Measurements from ENCODE around the gene LAT.

Gene LAT

DNA sequence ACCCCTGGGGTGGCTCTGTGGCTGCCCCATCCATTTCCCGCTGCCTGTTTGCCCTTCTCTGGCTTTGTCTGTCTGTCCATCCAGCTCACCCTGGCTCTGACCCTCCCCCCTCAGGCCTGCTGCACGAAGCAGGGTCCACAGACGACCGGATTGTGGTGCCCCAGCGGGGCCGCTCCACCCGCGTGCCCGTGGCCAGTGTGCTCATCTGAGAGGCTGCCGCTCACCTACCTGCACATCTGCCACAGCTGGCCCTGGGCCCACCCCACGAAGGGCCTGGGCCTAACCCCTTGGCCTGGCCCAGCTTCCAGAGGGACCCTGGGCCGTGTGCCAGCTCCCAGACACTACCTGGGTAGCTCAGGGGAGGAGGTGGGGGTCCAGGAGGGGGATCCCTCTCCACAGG, 761 bp upstream of the LAT start:
- H2BK15ac ChIP-seq (replicated peaks; ENCODE audit: low read depth), result no peak overlapping the region
- H3K56ac ChIP-seq (ENCODE audit: low read length), result no peak overlapping the region
- H3K27me3 ChIP-seq (ENCODE audit: insufficient read depth, low read length, poor library complexity), result no peaks in the 10 kb centered on the region
- no peaks in the 10 kb centered on the region for H3K36me3 ChIP-seq (ENCODE audit: control insufficient read depth, insufficient read depth, low read length)
- H4K5ac ChIP-seq (ENCODE audit: low read length), result no peak overlapping the region
- no peak overlapping the region for H3K23ac ChIP-seq (ENCODE audit: low read length)
- no peak overlapping the region for H3K4me2 ChIP-seq (ENCODE audit: low read length)
- H3K79me1 ChIP-seq (ENCODE audit: low read length), result no peaks in the 10 kb centered on the region
- WGBS (ENCODE audit: extremely low coverage, insufficient coverage, low lambda C conversion rate), result no CpG with 5 or more reads among the region's 12 CpGs
- no peak overlapping the region for H3K4ac ChIP-seq (ENCODE audit: low read depth, low read length)
- no peak overlapping the region for H3K4me3 ChIP-seq (ENCODE audit: low read length)
- H3K18ac ChIP-seq (ENCODE audit: low read length), result no peak overlapping the region
- H3K27ac ChIP-seq (ENCODE audit: low read depth, low read length), result no peak overlapping the region
- H3K9ac ChIP-seq (ENCODE audit: low read length), result no peak overlapping the region
- H4K8ac ChIP-seq (ENCODE audit: low read depth, low read length), result no peak overlapping the region
- H2BK5ac ChIP-seq (ENCODE audit: low read length), result no peak overlapping the region
- H3K4me1 ChIP-seq (ENCODE audit: control insufficient read depth, low read depth, low read length), result no peaks in the 10 kb centered on the region
- DNase-seq, result no peak
- H2AK5ac ChIP-seq (ENCODE audit: low read length), result no peak overlapping the region
- no peaks in the 10 kb centered on the region for H3K79me2 ChIP-seq (ENCODE audit: control insufficient read depth, insufficient read depth, low read length)
- H2BK120ac ChIP-seq (ENCODE audit: low read depth, low read length), result no peak overlapping the region

DNA sequence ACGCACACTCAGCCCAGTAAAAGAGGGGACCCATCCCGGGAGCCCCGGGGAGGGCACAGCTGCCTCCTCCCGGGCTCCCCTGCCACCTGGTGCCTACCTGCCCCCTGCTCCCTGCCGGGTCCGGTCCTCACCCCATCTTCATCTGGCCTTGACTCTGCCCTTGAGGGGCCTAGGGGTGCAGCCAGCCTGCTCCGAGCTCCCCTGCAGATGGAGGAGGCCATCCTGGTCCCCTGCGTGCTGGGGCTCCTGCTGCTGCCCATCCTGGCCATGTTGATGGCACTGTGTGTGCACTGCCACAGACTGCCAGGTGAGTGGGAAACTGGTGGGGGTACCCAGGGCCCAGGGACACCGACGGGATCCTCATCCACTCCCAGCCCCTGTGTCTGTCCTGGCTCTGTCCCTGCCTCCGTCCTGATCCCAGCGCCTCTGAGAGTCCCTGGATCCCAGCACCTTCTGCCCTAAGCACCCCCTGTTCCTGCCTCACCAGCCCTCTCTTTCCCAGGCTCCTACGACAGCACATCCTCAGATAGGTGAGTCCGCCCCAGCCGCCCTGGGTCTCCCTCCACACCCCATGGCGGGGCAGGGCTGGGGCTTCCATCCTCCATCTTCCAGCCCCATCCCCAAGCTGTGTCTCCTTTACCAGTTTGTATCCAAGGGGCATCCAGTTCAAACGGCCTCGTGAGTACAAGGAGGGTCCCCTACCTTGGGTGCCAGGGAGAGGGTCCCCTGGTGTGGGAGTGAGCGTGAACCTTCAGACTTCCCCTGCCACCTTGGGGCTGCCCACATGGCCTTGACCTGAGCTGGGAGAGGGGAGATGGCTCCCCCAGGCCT, 574 bp downstream of the LAT start:
- H3K79me2 ChIP-seq (ENCODE audit: control insufficient read depth, insufficient read depth, low read length), result no peaks in the 10 kb centered on the region
- H3K4ac ChIP-seq (ENCODE audit: low read depth, low read length), result no peak overlapping the region
- no peak overlapping the region for H3K18ac ChIP-seq (ENCODE audit: low read length)
- no peak overlapping the region for H3K23ac ChIP-seq (ENCODE audit: low read length)
- no peak overlapping the region for H2AK5ac ChIP-seq (ENCODE audit: low read length)
- no peak overlapping the region for H3K4me2 ChIP-seq (ENCODE audit: low read length)
- H3K56ac ChIP-seq (ENCODE audit: low read length), result no peak overlapping the region
- no peaks in the 10 kb centered on the region for H3K79me1 ChIP-seq (ENCODE audit: low read length)
- no peak overlapping the region for H3K9ac ChIP-seq (ENCODE audit: low read length)
- H3K4me1 ChIP-seq (ENCODE audit: control insufficient read depth, low read depth, low read length), result no peaks in the 10 kb centered on the region
- no peak overlapping the region for H3K4me3 ChIP-seq (ENCODE audit: low read length)
- no peak overlapping the region for H4K8ac ChIP-seq (ENCODE audit: low read depth, low read length)
- H2BK5ac ChIP-seq (ENCODE audit: low read length), result no peak overlapping the region
- no CpG with 5 or more reads among the region's 19 CpGs for WGBS (ENCODE audit: extremely low coverage, insufficient coverage, low lambda C conversion rate)
- H3K27ac ChIP-seq (ENCODE audit: low read depth, low read length), result no peak overlapping the region
- no peaks in the 10 kb centered on the region for H3K27me3 ChIP-seq (ENCODE audit: insufficient read depth, low read length, poor library complexity)
- H4K5ac ChIP-seq (ENCODE audit: low read length), result no peak overlapping the region
- no peak for DNase-seq
- no peaks in the 10 kb centered on the region for H3K36me3 ChIP-seq (ENCODE audit: control insufficient read depth, insufficient read depth, low read length)
- H2BK120ac ChIP-seq (ENCODE audit: low read depth, low read length), result no peak overlapping the region
- no peak overlapping the region for H2BK15ac ChIP-seq (replicated peaks; ENCODE audit: low read depth)

DNA sequence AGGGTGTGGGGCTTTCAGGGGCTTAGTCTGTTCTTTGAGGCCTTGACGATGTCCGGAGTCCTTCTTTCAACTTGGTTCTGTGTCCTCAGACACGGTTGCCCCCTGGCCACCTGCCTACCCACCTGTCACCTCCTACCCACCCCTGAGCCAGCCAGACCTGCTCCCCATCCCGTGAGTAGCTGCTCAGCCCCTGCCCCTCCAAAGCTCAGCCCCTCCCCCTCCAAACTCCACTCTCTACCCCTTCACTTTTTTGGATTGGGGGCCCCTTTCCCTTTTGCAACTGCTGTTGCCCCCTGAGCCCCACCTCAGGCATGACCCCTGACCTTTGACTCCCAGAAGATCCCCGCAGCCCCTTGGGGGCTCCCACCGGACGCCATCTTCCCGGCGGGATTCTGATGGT, 1.2 kb downstream of the LAT start:
- Histone ChIP-seq H2AK5ac (ENCODE audit: low read length) (no peak overlapping the region), H2BK5ac (ENCODE audit: low read length) (no peak overlapping the region), H2BK15ac (replicated peaks; ENCODE audit: low read depth) (no peak overlapping the region), H3K4ac (ENCODE audit: low read depth, low read length) (no peak overlapping the region), H3K56ac (ENCODE audit: low read length) (no peak overlapping the region), H3K79me2 (ENCODE audit: control insufficient read depth, insufficient read depth, low read length) (no peaks in the 10 kb centered on the region), H3K9ac (ENCODE audit: low read length) (no peak overlapping the region), H3K18ac (ENCODE audit: low read length) (no peak overlapping the region), H3K4me2 (ENCODE audit: low read length) (no peak overlapping the region), H3K4me1 (ENCODE audit: control insufficient read depth, low read depth, low read length) (no peaks in the 10 kb centered on the region), H2BK120ac (ENCODE audit: low read depth, low read length) (no peak overlapping the region), H3K27ac (ENCODE audit: low read depth, low read length) (no peak overlapping the region), H4K5ac (ENCODE audit: low read length) (no peak overlapping the region), H3K4me3 (ENCODE audit: low read length) (no peak overlapping the region), H3K36me3 (ENCODE audit: control insufficient read depth, insufficient read depth, low read length) (no peaks in the 10 kb centered on the region), H4K8ac (ENCODE audit: low read depth, low read length) (no peak overlapping the region), H3K79me1 (ENCODE audit: low read length) (no peaks in the 10 kb centered on the region), H3K23ac (ENCODE audit: low read length) (no peak overlapping the region), H3K27me3 (ENCODE audit: insufficient read depth, low read length, poor library complexity) (no peaks in the 10 kb centered on the region)
- no CpG with 5 or more reads among the region's 9 CpGs for WGBS (ENCODE audit: extremely low coverage, insufficient coverage, low lambda C conversion rate)
- DNase-seq, result no peak

- no CpG with 5 or more reads among the region's 13 CpGs for WGBS (ENCODE audit: extremely low coverage, insufficient coverage, low lambda C conversion rate)
- no peaks in the 10 kb centered on the region for H3K36me3 ChIP-seq (ENCODE audit: control insufficient read depth, insufficient read depth, low read length)
- H3K4ac ChIP-seq (ENCODE audit: low read depth, low read length), result no peak overlapping the region
- no peak overlapping the region for H2BK5ac ChIP-seq (ENCODE audit: low read length)
- no peak overlapping the region for H4K5ac ChIP-seq (ENCODE audit: low read length)
- no peaks in the 10 kb centered on the region for H3K79me1 ChIP-seq (ENCODE audit: low read length)
- DNase-seq, result no peak
- H2AK5ac ChIP-seq (ENCODE audit: low read length), result no peak overlapping the region
- H3K27me3 ChIP-seq (ENCODE audit: insufficient read depth, low read length, poor library complexity), result no peaks in the 10 kb centered on the region
- H3K9ac ChIP-seq (ENCODE audit: low read length), result no peak overlapping the region
- H2BK15ac ChIP-seq (replicated peaks; ENCODE audit: low read depth), result no peak overlapping the region
- no peak overlapping the region for H2BK120ac ChIP-seq (ENCODE audit: low read depth, low read length)
- no peak overlapping the region for H3K4me2 ChIP-seq (ENCODE audit: low read length)
- H4K8ac ChIP-seq (ENCODE audit: low read depth, low read length), result no peak overlapping the region
- H3K4me3 ChIP-seq (ENCODE audit: low read length), result no peak overlapping the region
- H3K18ac ChIP-seq (ENCODE audit: low read length), result no peak overlapping the region
- H3K23ac ChIP-seq (ENCODE audit: low read length), result no peak overlapping the region
- H3K56ac ChIP-seq (ENCODE audit: low read length), result no peak overlapping the region
- H3K27ac ChIP-seq (ENCODE audit: low read depth, low read length), result no peak overlapping the region
- H3K79me2 ChIP-seq (ENCODE audit: control insufficient read depth, insufficient read depth, low read length), result no peaks in the 10 kb centered on the region
- no peaks in the 10 kb centered on the region for H3K4me1 ChIP-seq (ENCODE audit: control insufficient read depth, low read depth, low read length)
Measured at GRCh38 chr16:28986492-28986891, 1.6 kb downstream of the LAT start.

DNA sequence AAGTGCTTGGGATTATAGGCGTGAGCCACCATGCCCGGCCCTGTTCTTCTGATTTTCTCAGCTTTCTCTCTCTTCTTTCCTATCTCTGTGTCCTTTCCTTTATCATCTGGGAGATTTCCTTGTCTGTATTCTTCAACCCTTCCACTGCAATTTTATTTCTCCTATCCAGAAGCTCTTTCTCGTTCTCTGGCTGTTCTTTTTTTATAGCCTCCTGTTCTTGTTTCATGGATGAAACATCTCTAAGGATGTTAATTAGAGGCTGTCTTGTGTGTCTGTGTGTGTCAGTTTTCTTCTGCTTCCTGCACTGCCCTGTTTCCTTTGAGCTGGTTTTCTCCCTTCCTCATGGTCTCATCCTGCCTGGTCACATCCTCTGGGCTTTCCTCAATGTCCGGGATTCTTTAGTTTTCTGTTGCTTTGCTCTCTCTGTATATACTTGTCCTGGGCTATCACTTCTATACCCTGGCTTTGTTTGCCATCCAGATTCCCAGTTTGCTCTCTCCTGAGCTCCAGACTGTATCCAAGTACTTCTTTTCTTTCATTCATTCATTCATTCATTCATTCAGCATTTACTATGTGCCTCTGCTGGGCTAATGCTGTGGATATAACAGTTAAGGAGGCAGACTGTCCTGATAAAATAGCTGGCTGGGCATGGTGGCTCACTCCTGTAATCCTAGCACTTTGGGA, 2.5 kb downstream of the LAT start:
- H3K27ac ChIP-seq (ENCODE audit: low read depth, low read length), result no peak overlapping the region
- H3K18ac ChIP-seq (ENCODE audit: low read length), result no peak overlapping the region
- H3K4me3 ChIP-seq (ENCODE audit: low read length), result no peak overlapping the region
- no peak overlapping the region for H4K8ac ChIP-seq (ENCODE audit: low read depth, low read length)
- no peak overlapping the region for H2AK5ac ChIP-seq (ENCODE audit: low read length)
- no peak overlapping the region for H3K56ac ChIP-seq (ENCODE audit: low read length)
- no peak overlapping the region for H4K5ac ChIP-seq (ENCODE audit: low read length)
- H3K27me3 ChIP-seq (ENCODE audit: insufficient read depth, low read length, poor library complexity), result no peaks in the 10 kb centered on the region
- no peaks in the 10 kb centered on the region for H3K79me1 ChIP-seq (ENCODE audit: low read length)
- no peaks in the 10 kb centered on the region for H3K79me2 ChIP-seq (ENCODE audit: control insufficient read depth, insufficient read depth, low read length)
- WGBS (ENCODE audit: extremely low coverage, insufficient coverage, low lambda C conversion rate), result no CpG with 5 or more reads among the region's 4 CpGs
- H3K4ac ChIP-seq (ENCODE audit: low read depth, low read length), result no peak overlapping the region
- no peak for DNase-seq
- H3K4me2 ChIP-seq (ENCODE audit: low read length), result no peak overlapping the region
- no peak overlapping the region for H3K23ac ChIP-seq (ENCODE audit: low read length)
- H2BK5ac ChIP-seq (ENCODE audit: low read length), result no peak overlapping the region
- H2BK15ac ChIP-seq (replicated peaks; ENCODE audit: low read depth), result no peak overlapping the region
- no peaks in the 10 kb centered on the region for H3K36me3 ChIP-seq (ENCODE audit: control insufficient read depth, insufficient read depth, low read length)
- H2BK120ac ChIP-seq (ENCODE audit: low read depth, low read length), result no peak overlapping the region
- no peaks in the 10 kb centered on the region for H3K4me1 ChIP-seq (ENCODE audit: control insufficient read depth, low read depth, low read length)
- H3K9ac ChIP-seq (ENCODE audit: low read length), result no peak overlapping the region
